Endothelial cell of umbilical vein (primary cell): ENCODE data around the gene WDR90. TPM values are rescaled to one million over a fixed set of nuclear protein-coding genes. Genes with fewer than 3 reads are reported as not detected.

Experiments
- BruUV-seq: library from RNA; stranded (reverse); fragments of 400-500 nt; replicated peaks from 2 replicates; lab custom pipeline; 2021; lab: Mats Ljungman, UMichigan
- CTCF ChIA-PET: fragments of 300-600, 350-600 bp; sonication (Branson Sonifier 250); formaldehyde crosslinking; loops from one replicate; lab custom pipeline; 2021; ENCODE audit warnings: antibody characterized with exemption, inconsistent platforms; lab: Charles Lee
- POLR2A ChIA-PET: fragments of 300-600, 350-600 bp; sonication (Branson Sonifier 250); formaldehyde crosslinking; loops from one replicate; lab custom pipeline; 2021; ENCODE audit warnings: antibody characterized with exemption, inconsistent platforms; lab: Charles Lee
- DNase-seq: peaks from one replicate; pipeline ENCODE4 v3.0.0-alpha.2; 2011; ENCODE audit warnings: low read depth, low spot score
- FAIRE-seq: peaks from 2 replicates; lab custom pipeline; 2011; peaks lifted over from hg19 to GRCh38; lab: Jason Lieb, UNC
- H2AFZ ChIP-seq: 2 replicates; pipeline ENCODE4 v1.6.0; 2012; ENCODE audit warnings: low read depth, low read length, control low read depth, inconsistent platforms
- H3K27ac ChIP-seq: 2 replicates; pipeline ENCODE4 v1.5.1; 2011; ENCODE audit warnings: low read depth, mild to moderate bottlenecking, control low read depth, low read length, moderate library complexity; ENCODE audit not compliant: insufficient read depth
- H3K27me3 ChIP-seq, 2 experiments: 2 replicates each; pipeline versions ENCODE4 v1.6.0 to v1.6.1; 2011; ENCODE audit warnings: low read length in 2 of 2, mixed read lengths in 1 of 2; ENCODE audit not compliant: control insufficient read depth in 2 of 2, insufficient read depth in 2 of 2
- H3K36me3 ChIP-seq, 2 experiments: 2 replicates in 1 of 2; 3 replicates in 1 of 2; pipeline ENCODE4 v1.5.1; 2011; ENCODE audit warnings: low read length in 2 of 2, mild to moderate bottlenecking in 1 of 2, moderate library complexity in 1 of 2; ENCODE audit not compliant: control insufficient read depth in 2 of 2, insufficient read depth in 2 of 2; ENCODE audit errors: extremely low read depth in 1 of 2
- H3K4me1 ChIP-seq: 3 replicates; pipeline ENCODE4 v1.5.1; 2011; ENCODE audit warnings: mild to moderate bottlenecking, low read length; ENCODE audit not compliant: control insufficient read depth, insufficient read depth; ENCODE audit errors: extremely low read depth
- H3K4me2 ChIP-seq: 2 replicates; pipeline ENCODE4 v1.6.1; 2011; ENCODE audit warnings: low read length, control low read depth, mixed read lengths; ENCODE audit not compliant: insufficient read depth
- H3K4me3 ChIP-seq, 3 experiments: fragments of 200-600 bp in 1 of 3; sonication (generic), shearing (Covaris generic) in 1 of 3; replicated peaks in 1 of 3; 2 replicates each; pipeline ENCODE4 v1.5.1; 2011 to 2016; ENCODE audit warnings: control low read depth in 3 of 3, low read length in 3 of 3, mild to moderate bottlenecking in 2 of 3, inconsistent platforms in 1 of 3, low read depth in 1 of 3, moderate library complexity in 1 of 3; ENCODE audit not compliant: insufficient read depth in 1 of 3
- H3K79me2 ChIP-seq: 2 replicates; pipeline ENCODE4 v1.6.0; 2012; ENCODE audit warnings: low read length, inconsistent platforms; ENCODE audit not compliant: control insufficient read depth, insufficient read depth
- H3K9ac ChIP-seq: replicated peaks from 2 replicates; pipeline ENCODE3; 2011; ENCODE audit warnings: low read length, control low read depth; ENCODE audit not compliant: insufficient read depth; ENCODE audit errors: extremely low read depth
- H3K9me1 ChIP-seq: replicated peaks from 3 replicates; pipeline ENCODE4 v1.6.0; 2011; ENCODE audit warnings: mild to moderate bottlenecking, low read length; ENCODE audit not compliant: control insufficient read depth, insufficient read depth; ENCODE audit errors: extremely low read depth
- H3K9me3 ChIP-seq: replicated peaks from 2 replicates; pipeline ENCODE4 v1.5.1; 2012; ENCODE audit warnings: low read length, inconsistent platforms; ENCODE audit not compliant: control insufficient read depth, insufficient read depth
- H4K20me1 ChIP-seq: replicated peaks from 2 replicates; pipeline ENCODE3; 2011; ENCODE audit warnings: mild to moderate bottlenecking, low read length; ENCODE audit not compliant: control insufficient read depth, insufficient read depth; ENCODE audit errors: extremely low read depth
- JUN ChIP-seq: IDR thresholded peaks from 2 replicates; pipeline ENCODE4 v1.6.1; 2011; ENCODE audit warnings: borderline replicate concordance, low read depth; ENCODE audit not compliant: insufficient read length, insufficient read depth
- MYC ChIP-seq: IDR thresholded peaks from one replicate; pipeline ENCODE4 v1.6.1; 2011; ENCODE audit warnings: mild to moderate bottlenecking, low read depth, low read length
- POLR2A ChIP-seq: IDR thresholded peaks from 2 replicates; pipeline ENCODE4 v1.6.1; 2012; ENCODE audit warnings: low read depth, mild to moderate bottlenecking, control low read depth, low read length
- POLR2AphosphoS5 ChIP-seq: IDR thresholded peaks from 2 replicates; pipeline ENCODE4 v1.6.1; 2012; ENCODE audit warnings: low read depth, mild to moderate bottlenecking, control low read depth, low read length, moderate library complexity; ENCODE audit not compliant: insufficient read depth
- dilution Hi-C: fragments of 300-500 bp; cut with MboI; formaldehyde crosslinking; loops from one replicate; pipeline ENCODE4 v1.15.0; 2019; ENCODE audit warnings: low sequenced_read_pairs; ENCODE audit not compliant: extremely low pct_ligation_motif_present
- intact Hi-C: fragments of 100-400 bp; cut with micrococcal nuclease; formaldehyde crosslinking; loops from one replicate; pipeline ENCODE4 v1.10.0; 2022
- polyA plus RNA-seq, 4 experiments: library from polyadenylated mRNA; depleted of rRNA in 3 of 4; stranded (reverse) in 3 of 4; unstranded in 1 of 4; fragments of >200 nt; gene quantifications; 2 replicates each; pipeline versions ENCODE4 v1.2.1 to v1.2.3, GENCODE V29; 2011 to 2012; ENCODE audit warnings: missing spikeins in 1 of 4
- total RNA-seq: library from RNA; stranded (reverse); gene quantifications from 2 replicates; pipeline ENCODE4 v1.2.3, GENCODE V29; 2021
- TF ChIP-seq, protein P1 (sequence below): IDR thresholded peaks from 2 replicates; pipeline ENCODE4 v1.6.1; 2011; ENCODE audit not compliant: insufficient read depth, insufficient read length

WDR90 gene
- total and polyA plus RNA-seq, 2 donors (not counting 3 experiments of a cell fraction or from before 2014, with no cell fraction given): 22.2 to 51.8 TPM

DNA sequence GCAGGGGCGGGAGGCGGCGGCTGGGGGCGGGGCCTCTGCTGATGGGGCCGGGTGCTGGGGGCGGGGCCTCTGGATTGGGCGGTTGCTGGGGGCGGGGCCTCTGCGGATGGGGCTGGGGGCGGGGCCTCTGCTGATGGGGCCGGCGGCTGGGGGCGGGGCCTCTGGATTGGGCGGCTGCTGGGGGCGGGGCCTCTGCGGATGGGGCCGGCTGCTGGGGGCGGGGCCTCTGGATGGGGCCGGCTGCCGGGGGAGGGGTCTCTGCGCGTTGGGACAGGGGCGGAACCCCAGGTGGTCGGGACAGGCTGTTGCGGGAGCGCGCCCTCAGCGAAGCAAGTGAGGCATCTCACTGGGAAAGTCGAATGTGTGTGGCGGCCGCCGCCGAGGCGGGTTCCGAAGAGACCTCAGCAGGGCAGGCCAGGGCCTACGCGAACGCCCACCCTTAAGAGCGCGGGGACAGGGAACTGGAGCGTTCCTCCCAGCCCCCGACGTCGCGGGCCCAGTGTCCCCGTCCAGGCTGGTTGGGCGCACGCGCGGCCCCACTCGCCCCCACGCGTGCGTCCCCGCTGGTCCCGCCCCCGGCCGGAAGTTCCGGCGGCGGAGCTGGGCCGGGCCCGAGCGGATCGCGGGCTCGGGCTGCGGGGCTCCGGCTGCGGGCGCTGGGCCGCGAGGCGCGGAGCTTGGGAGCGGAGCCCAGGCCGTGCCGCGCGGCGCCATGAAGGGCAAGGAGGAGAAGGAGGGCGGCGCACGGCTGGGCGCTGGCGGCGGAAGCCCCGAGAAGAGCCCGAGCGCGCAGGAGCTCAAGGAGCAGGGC, 30.9 kb downstream of the WDR90 start, which contains the start of gene STUB1:
Gene STUB1, plus strand, starts transcription at position 597 of the 811 bp plus-strand sequence. Its CDS starts 116 bp downstream, at position 713.
- Histone ChIP-seq H3K36me3 (peaks cover 7 to 12% of the 10 kb centered on the region in 2 experiments), H4K20me1 (no peaks in the 10 kb centered on the region), H3K79me2 (peaks cover 31% of the 10 kb centered on the region), H2AFZ (peak within 1 kb of the TSS; percentile 76), H3K4me3 (peak within 1 kb of the TSS; percentile 68 to 83 (median 71)), H3K4me2 (peak within 1 kb of the TSS; percentile 66), H3K27ac (peak within 1 kb of the TSS; percentile 31), H3K4me1 (peaks cover 20% of the 10 kb centered on the region), H3K9ac (peak within 1 kb of the TSS; percentile 49), H3K27me3 (no peaks in the 10 kb centered on the region), H3K9me1 (no peaks in the 10 kb centered on the region), H3K9me3 (no peaks in the 10 kb centered on the region)
- intact Hi-C loops: loop anchor here (1.0 kb wide), 1 partner anchor 12 kb away; the partner anchor contains the start of gene RHOT2
- peak; percentile 90 for DNase-seq
- no TSS peak for BruUV-seq
- ChIA-PET POLR2A (no interaction called here), CTCF (interaction anchor here (0.7 to 1.8 kb wide), 4 partner anchors 12 to 101 kb away, joined by 3 to 5 read pairs (median 4); no protein-coding TSS in a partner anchor)
- peak; percentile 81 for FAIRE-seq
- dilution Hi-C loops: no loop called here
- TF ChIP-seq POLR2AphosphoS5 (peak; percentile 89), POLR2A (peak; percentile 92), JUN (no peak)
- TF ChIP-seq, protein P1, sequence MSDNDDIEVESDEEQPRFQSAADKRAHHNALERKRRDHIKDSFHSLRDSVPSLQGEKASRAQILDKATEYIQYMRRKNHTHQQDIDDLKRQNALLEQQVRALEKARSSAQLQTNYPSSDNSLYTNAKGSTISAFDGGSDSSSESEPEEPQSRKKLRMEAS: no peak

DNA sequence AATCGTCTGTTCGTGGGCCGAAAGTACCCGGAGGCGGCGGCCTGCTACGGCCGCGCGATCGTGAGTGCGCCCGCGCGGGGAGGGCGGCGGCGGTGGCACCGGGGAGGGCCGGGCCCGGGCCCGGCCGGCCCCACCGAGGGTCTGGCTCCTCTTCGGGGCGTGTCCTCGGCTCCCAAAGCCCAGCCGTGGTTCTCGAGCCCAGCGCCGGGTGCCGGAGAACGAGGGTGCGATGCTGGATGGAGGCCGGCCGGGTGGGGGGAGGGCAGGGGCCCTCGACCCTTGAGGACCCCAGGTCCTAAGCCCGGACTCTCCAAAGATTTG, 31.4 kb downstream of the WDR90 start:
- Histone ChIP-seq H3K4me1 (peaks cover 20% of the 10 kb centered on the region), H3K4me2 (peak overlapping the region; percentile 66), H2AFZ (no peak overlapping the region), H3K36me3 (peaks cover 7 to 14% of the 10 kb centered on the region in 2 experiments), H3K9me3 (no peaks in the 10 kb centered on the region), H3K79me2 (peaks cover 31% of the 10 kb centered on the region), H4K20me1 (no peaks in the 10 kb centered on the region), H3K27ac (peak overlapping the region; percentile 31), H3K4me3 (peak overlapping the region; percentile 68 to 83 (median 71)), H3K9ac (peak overlapping the region; percentile 49), H3K27me3 (no peaks in the 10 kb centered on the region), H3K9me1 (no peaks in the 10 kb centered on the region)
- dilution Hi-C loops: no loop called here
- no peak for DNase-seq
- POLR2A ChIA-PET: interaction anchor here (0.9 kb wide), 1 partner anchor 10 kb away, joined by 5 read pairs; the partner anchor contains the start of gene WDR24
- TF ChIP-seq POLR2A (peak; percentile 6), MYC (no peak)
- BruUV-seq: no TSS peak
- CTCF ChIA-PET: interaction anchor here (0.7 to 1.8 kb wide), 5 partner anchors 12 to 101 kb away, joined by 3 to 5 read pairs (median 4); no protein-coding TSS in a partner anchor
- intact Hi-C loops: no loop called here
- FAIRE-seq: no peak
